Bronchial epithelial cell (primary cell): ENCODE measurements around the gene RPL37. TPM values are rescaled to one million over a fixed set of nuclear protein-coding genes. Genes with fewer than 3 reads are reported as not detected.
"Not testable (repeated sequence)": the region's sequence is repeated elsewhere in the genome, so short reads cannot be mapped to it uniquely, and the experiment has no call there.

ENCODE experiments used
- DNase-seq: peaks from one replicate; pipeline ENCODE4 v3.0.0-alpha.2; 2010; ENCODE audit warnings: low read depth
- FAIRE-seq: peaks from 2 replicates; lab custom pipeline; 2011; peaks lifted over from hg19 to GRCh38; lab: Jason Lieb, UNC
- H3K27me3 ChIP-seq: 2 replicates; pipeline ENCODE4 v1.5.1; 2011; ENCODE audit warnings: low read length; ENCODE audit not compliant: control insufficient read depth, insufficient read depth
- H3K36me3 ChIP-seq: 2 replicates; pipeline ENCODE4 v1.5.1; 2011; ENCODE audit warnings: low read length; ENCODE audit not compliant: control insufficient read depth, insufficient read depth
- H3K4me3 ChIP-seq: 2 replicates; pipeline ENCODE4 v1.5.1; 2011; ENCODE audit warnings: mild to moderate bottlenecking, low read depth, low read length, control low read depth
- CTCF ChIP-seq: IDR thresholded peaks from 2 replicates; pipeline ENCODE4 v1.5.1; 2011; ENCODE audit warnings: mild to moderate bottlenecking, moderate library complexity, low read length, control low read depth, inconsistent platforms; ENCODE audit not compliant: insufficient read depth, severe bottlenecking
- total RNA-seq: library from RNA; depleted of rRNA; stranded (reverse); fragments of >200 nt; gene quantifications from 2 replicates; pipeline ENCODE4 v1.2.1, GENCODE V29; 2014

Gene RPL37
- total RNA-seq, 1 donor from 2014 or later = 264 TPM

GRCh38 chr5:40796487-40796889 lies 38.5 kb downstream of the RPL37 start:
- Histone ChIP-seq H3K27me3 (no peaks in the 10 kb centered on the region), H3K4me3 (peak overlapping the region; percentile 2), H3K36me3 (no peaks in the 10 kb centered on the region)
- no peak for TF ChIP-seq CTCF
- DNase-seq (peak; percentile 54), FAIRE-seq (no peak)

- not testable (repeated sequence) for H3K36me3 ChIP-seq, DNase-seq, H3K4me3 ChIP-seq, H3K27me3 ChIP-seq, FAIRE-seq
Observed at GRCh38 chr5:40794877-40795276, 40.1 kb downstream of the RPL37 start.

GRCh38 chr5:40794340-40794739 lies 40.7 kb downstream of the RPL37 start:
- not testable (repeated sequence) for H3K27me3 ChIP-seq, DNase-seq, H3K36me3 ChIP-seq, H3K4me3 ChIP-seq, FAIRE-seq

GRCh38 chr5:40792691-40793090 lies 42.3 kb downstream of the RPL37 start:
- H3K27me3 ChIP-seq, H3K36me3 ChIP-seq, H3K4me3 ChIP-seq, FAIRE-seq, DNase-seq: not testable (repeated sequence)

GRCh38 chr5:40791715-40792139 lies 43.3 kb downstream of the RPL37 start:
- no peaks in the 10 kb centered on the region for H3K36me3 ChIP-seq
- H3K4me3 ChIP-seq = no peak overlapping the region
- H3K27me3 ChIP-seq = no peaks in the 10 kb centered on the region
- no peak for TF ChIP-seq CTCF
- DNase-seq = peak; percentile 24
- no peak for FAIRE-seq

- no peaks in the 10 kb centered on the region for H3K27me3 ChIP-seq
- DNase-seq (peak; percentile 72), FAIRE-seq (no peak)
- no peak for TF ChIP-seq CTCF
- H3K36me3 ChIP-seq = no peaks in the 10 kb centered on the region
- no peak overlapping the region for H3K4me3 ChIP-seq
Observed at GRCh38 chr5:40790947-40791593, 44.0 kb downstream of the RPL37 start.

- H3K4me3 ChIP-seq, H3K27me3 ChIP-seq, H3K36me3 ChIP-seq, FAIRE-seq, DNase-seq: not testable (repeated sequence)
Observed at GRCh38 chr5:40788941-40789340, 46.1 kb downstream of the RPL37 start.

- Histone ChIP-seq H3K36me3 (no peaks in the 10 kb centered on the region), H3K4me3 (no peak overlapping the region), H3K27me3 (no peaks in the 10 kb centered on the region)
- DNase-seq = no peak
- TF ChIP-seq CTCF = no peak
- FAIRE-seq = no peak
Observed at GRCh38 chr5:40787986-40788385, 47.0 kb downstream of the RPL37 start.

- not testable (repeated sequence) for H3K27me3 ChIP-seq, FAIRE-seq, H3K4me3 ChIP-seq
Observed at GRCh38 chr5:40786664-40787063, 48.4 kb downstream of the RPL37 start.

More at GRCh38 chr5:40786664-40787063, 48.4 kb downstream of the RPL37 start:
- not testable (repeated sequence) for H3K36me3 ChIP-seq, DNase-seq
